ENCODE results near the gene ZNF609. TPM values are rescaled to one million over a fixed set of nuclear protein-coding genes. Genes with fewer than 3 reads are reported as not detected.
"Not testable (repeated sequence)": the region's sequence is repeated elsewhere in the genome, so short reads cannot be mapped to it uniquely, and the experiment has no call there.

Gene ZNF609
- total and polyA plus RNA-seq, 11 donors, result 5.8 to 24.5 (median 15.3) TPM

- intact Hi-C loops (cut with DNase I), result no loop called here
- Histone ChIP-seq H3K27me3 (no peaks in the 10 kb centered on the region), H3K4me1 (peaks cover 0 to 24% (median 7%) of the 10 kb centered on the region in 12 donors), H3K36me3 (no peaks in the 10 kb centered on the region), H3K4me3 (no peak overlapping the region), H3K27ac (no peak overlapping the region), H3K9me3 (no peaks in the 10 kb centered on the region)
- TF ChIP-seq CTCF (IDR thresholded peaks at IDR 0.05), result no peak
- TF ChIP-seq POLR2A (IDR thresholded peaks at IDR 0.05), result no peak
- 90 to 100% (median 99%) methylated on average over 1 of the region's 1 CpG for WGBS, 4 donors
- no peak for ATAC-seq
- no peak for DNase-seq
Observed at GRCh38 chr15:64643685-64644084, 183.3 kb downstream of the ZNF609 start.

- DNase-seq; ATAC-seq; intact Hi-C loops (cut with DNase I); H3K36me3 ChIP-seq; H3K9me3 ChIP-seq; H3K4me3 ChIP-seq; H3K27me3 ChIP-seq; H3K27ac ChIP-seq: not testable (repeated sequence)
- peaks cover 0 to 13% (median 5%) of the 10 kb centered on the region in 12 donors for H3K4me1 ChIP-seq
Observed at GRCh38 chr15:64644811-64645210, 184.4 kb downstream of the ZNF609 start.

GRCh38 chr15:64645995-64646394 lies 185.6 kb downstream of the ZNF609 start:
- DNase-seq (no peak), ATAC-seq (no peak)
- Histone ChIP-seq H3K27me3 (no peaks in the 10 kb centered on the region), H3K36me3 (no peaks in the 10 kb centered on the region), H3K27ac (no peak overlapping the region), H3K4me3 (no peak overlapping the region), H3K9me3 (no peaks in the 10 kb centered on the region), H3K4me1 (peaks cover 0 to 3% (median 0%) of the 10 kb centered on the region in 12 donors)
- WGBS, 4 donors, result 92 to 100% (median 98%) methylated on average over 1 of the region's 1 CpG
- no peak for TF ChIP-seq CTCF (IDR thresholded peaks at IDR 0.05)
- TF ChIP-seq POLR2A (IDR thresholded peaks at IDR 0.05), result no peak
- intact Hi-C loops (cut with DNase I), result no loop called here

GRCh38 chr15:64647367-64647766 lies 187.0 kb downstream of the ZNF609 start:
- no peak overlapping the region for H3K27ac ChIP-seq
- WGBS, 4 donors, result 93 to 99% (median 96%) methylated on average over 1 of the region's 1 CpG
- no peaks in the 10 kb centered on the region for H3K27me3 ChIP-seq
- peaks cover 0 to 13% (median 0%) of the 10 kb centered on the region in 12 donors for H3K4me1 ChIP-seq
- ATAC-seq (no peak), DNase-seq (no peak)
- TF ChIP-seq POLR2A (IDR thresholded peaks at IDR 0.05) (no peak), CTCF (IDR thresholded peaks at IDR 0.05) (no peak)
- intact Hi-C loops (cut with DNase I), result no loop called here
- H3K4me3 ChIP-seq, result no peak overlapping the region
- no peaks in the 10 kb centered on the region for H3K9me3 ChIP-seq
- no peaks in the 10 kb centered on the region for H3K36me3 ChIP-seq

GRCh38 chr15:64650552-64650951 lies 190.2 kb downstream of the ZNF609 start:
- 92 to 100% (median 94%) methylated on average over 1 of the region's 1 CpG for WGBS, 4 donors
- TF ChIP-seq CTCF (IDR thresholded peaks at IDR 0.05), result no peak
- no peak for TF ChIP-seq POLR2A (IDR thresholded peaks at IDR 0.05)
- ATAC-seq (no peak), DNase-seq (no peak)
- intact Hi-C loops (cut with DNase I), result loop anchor here in 6 of 10 donors (5.0 to 10.0 kb wide), 4 partner anchors 216 to 446 kb away; no protein-coding TSS in a partner anchor
- H3K27ac ChIP-seq, result no peak overlapping the region
- H3K4me3 ChIP-seq, result no peak overlapping the region
- H3K4me1 ChIP-seq, result peaks cover 0 to 17% (median 0%) of the 10 kb centered on the region in 12 donors
- no peaks in the 10 kb centered on the region for H3K36me3 ChIP-seq
- H3K27me3 ChIP-seq, result no peaks in the 10 kb centered on the region
- H3K9me3 ChIP-seq, result no peaks in the 10 kb centered on the region
